BLaER1 treated with 17β-estradiol and CSF1 and Interleukin-3, amounts not matched to agents 10 nM and 100 nM (cell line): ENCODE measurements around the gene NAA16.

Experiments
- H3K27ac ChIP-seq, 11 experiments: shearing (Covaris generic); formaldehyde crosslinking; 2 replicates each; pipeline ENCODE4 v1.8.1; 2022
- H3K27me3 ChIP-seq, 11 experiments: shearing (Covaris generic); formaldehyde crosslinking; 2 replicates each; pipeline ENCODE4 v1.8.1; 2022
- H3K36me3 ChIP-seq, 11 experiments: shearing (Covaris generic); formaldehyde crosslinking; 2 replicates each; pipeline ENCODE4 v1.8.1; 2022
- H3K4me1 ChIP-seq, 10 experiments: shearing (Covaris generic); formaldehyde crosslinking; 2 replicates each; pipeline ENCODE4 v1.8.1; 2022
- H3K4me2 ChIP-seq, 11 experiments: shearing (Covaris generic); formaldehyde crosslinking; 2 replicates each; pipeline ENCODE4 v1.8.1; 2022
- H3K4me3 ChIP-seq, 10 experiments: shearing (Covaris generic); formaldehyde crosslinking; 2 replicates each; pipeline ENCODE4 v1.8.1; 2022
- H3K9ac ChIP-seq, 11 experiments: shearing (Covaris generic); formaldehyde crosslinking; 2 replicates each; pipeline ENCODE4 v1.8.1; 2022
- H3K9me3 ChIP-seq, 11 experiments: shearing (Covaris generic); formaldehyde crosslinking; replicated peaks in 1 of 11; 2 replicates each; pipeline ENCODE4 v1.8.1; 2022
- H4K20me1 ChIP-seq, 11 experiments: shearing (Covaris generic); formaldehyde crosslinking; 2 replicates each; pipeline ENCODE4 v1.8.1; 2022
- Cebpa-rat ChIP-seq, 11 experiments: shearing (Covaris generic); IDR thresholded peaks; 2 replicates each; pipeline ENCODE4 v1.8.1; 2022

Gene NAA16

GRCh38 chr13:41388143-41388881 lies 77.2 kb downstream of the NAA16 start:
- Histone ChIP-seq H3K9ac (peak overlapping the region in 9 of 11 experiments; percentile 0 to 69 (median 44); a peak in 11 of 22 replicates), H3K36me3 (no peaks in the 10 kb centered on the region), H3K27me3 (no peaks in the 10 kb centered on the region), H3K9me3 (peaks cover 6 to 11% (median 9%) of the 10 kb centered on the region in 11 experiments; a peak in 20 of 22 replicates), H3K4me3 (peak overlapping the region in 2 of 10 experiments; percentile 2 to 16; a peak in 1 of 20 replicates), H3K27ac (peak overlapping the region in 10 of 11 experiments; percentile 1 to 86 (median 68); a peak in 18 of 22 replicates), H3K4me2 (peak overlapping the region; percentile 40 to 86 (median 74); a peak in 21 of 22 replicates), H3K4me1 (peaks cover 40 to 70% (median 64%) of the 10 kb centered on the region in 10 experiments), H4K20me1 (no peaks in the 10 kb centered on the region)
- no peak for TF ChIP-seq Cebpa-rat (IDR thresholded peaks at IDR 0.05)

GRCh38 chr13:41389580-41389979 lies 78.5 kb downstream of the NAA16 start:
- Histone ChIP-seq H3K27me3 (no peaks in the 10 kb centered on the region), H3K9me3 (peaks cover 19 to 24% (median 21%) of the 10 kb centered on the region in 11 experiments), H3K4me2 (peak overlapping the region; percentile 40 to 86 (median 74)), H3K27ac (peak overlapping the region in 8 of 11 experiments; percentile 55 to 86 (median 74); a peak in 14 of 22 replicates), H3K4me1 (peaks cover 43 to 70% (median 60%) of the 10 kb centered on the region in 10 experiments), H3K4me3 (peak overlapping the region in 1 of 10 experiments; percentile 16; a peak in 1 of 20 replicates), H3K9ac (peak overlapping the region in 7 of 11 experiments; percentile 1 to 69 (median 47); a peak in 10 of 22 replicates), H3K36me3 (no peaks in the 10 kb centered on the region), H4K20me1 (no peaks in the 10 kb centered on the region)
- peak in 6 of 11 experiments; percentile 45 to 94 (median 84); a peak in 11 of 22 replicates for TF ChIP-seq Cebpa-rat (IDR thresholded peaks at IDR 0.05)

GRCh38 chr13:41394166-41394565 lies 83.1 kb downstream of the NAA16 start:
- peaks cover 30 to 48% (median 44%) of the 10 kb centered on the region in 11 experiments for H3K9me3 ChIP-seq
- peak overlapping the region in 1 of 10 experiments; percentile 25; a peak in 1 of 20 replicates for H3K4me3 ChIP-seq
- no peak overlapping the region for H3K9ac ChIP-seq
- H3K4me2 ChIP-seq: peak overlapping the region in 8 of 11 experiments; percentile 18 to 49 (median 34); a peak in 10 of 22 replicates
- no peaks in the 10 kb centered on the region for H4K20me1 ChIP-seq
- peaks cover 15 to 38% (median 33%) of the 10 kb centered on the region in 10 experiments for H3K4me1 ChIP-seq
- no peaks in the 10 kb centered on the region for H3K36me3 ChIP-seq
- no peaks in the 10 kb centered on the region for H3K27me3 ChIP-seq
- no peak for TF ChIP-seq Cebpa-rat (IDR thresholded peaks at IDR 0.05)
- 0 out of 22 replicates have a peak overlapping the region, but pooled peaks of 2 of the 11 experiments have one; percentile 5 to 17 for H3K27ac ChIP-seq

GRCh38 chr13:41398494-41399170 lies 87.6 kb downstream of the NAA16 start:
- no peak for TF ChIP-seq Cebpa-rat (IDR thresholded peaks at IDR 0.05)
- no peak overlapping the region for H3K9ac ChIP-seq

GRCh38 chr13:41401366-41401765 lies 90.3 kb downstream of the NAA16 start:
- no peak for TF ChIP-seq Cebpa-rat (IDR thresholded peaks at IDR 0.05)
- Histone ChIP-seq H3K9ac (no peak overlapping the region), H3K4me1 (0 out of 20 replicates have a peak, but pooled peaks cover 0 to 3% (median 0%) of the 10 kb centered on the region in 10 experiments), H4K20me1 (no peaks in the 10 kb centered on the region), H3K4me2 (no peak overlapping the region), H3K27me3 (no peaks in the 10 kb centered on the region), H3K27ac (no peak overlapping the region), H3K9me3 (peaks cover 0 to 20% (median 7%) of the 10 kb centered on the region in 11 experiments; a peak in 9 of 22 replicates), H3K4me3 (no peak overlapping the region), H3K36me3 (no peaks in the 10 kb centered on the region)

More at GRCh38 chr13:41398494-41399170, 87.6 kb downstream of the NAA16 start:
- no peaks in the 10 kb centered on the region for H3K36me3 ChIP-seq
- H3K4me3 ChIP-seq: no peak overlapping the region
- peaks cover 21 to 41% (median 31%) of the 10 kb centered on the region in 11 experiments for H3K9me3 ChIP-seq
- no peaks in the 10 kb centered on the region for H3K27me3 ChIP-seq
- no peak overlapping the region for H3K4me2 ChIP-seq
- no peaks in the 10 kb centered on the region for H4K20me1 ChIP-seq
- H3K27ac ChIP-seq: no peak overlapping the region
- H3K4me1 ChIP-seq: peaks cover 0 to 13% (median 9%) of the 10 kb centered on the region in 10 experiments; a peak in 14 of 20 replicates

GRCh38 chr13:41402691-41403511 lies 91.8 kb downstream of the NAA16 start:
- Histone ChIP-seq H3K4me3 (no peak overlapping the region), H4K20me1 (no peaks in the 10 kb centered on the region), H3K4me1 (0 out of 20 replicates have a peak, but pooled peaks cover 0 to 3% (median 0%) of the 10 kb centered on the region in 10 experiments), H3K9me3 (peaks cover 0 to 8% (median 0%) of the 10 kb centered on the region in 11 experiments; a peak in 3 of 22 replicates), H3K27me3 (no peaks in the 10 kb centered on the region), H3K36me3 (no peaks in the 10 kb centered on the region), H3K27ac (no peak overlapping the region), H3K4me2 (no peak overlapping the region), H3K9ac (no peak overlapping the region)
- TF ChIP-seq Cebpa-rat (IDR thresholded peaks at IDR 0.05): no peak

- H3K4me1 ChIP-seq: no peaks in the 10 kb centered on the region
- no peak overlapping the region for H3K9ac ChIP-seq
- H3K9me3 ChIP-seq: peaks cover 0 to 8% (median 0%) of the 10 kb centered on the region in 11 experiments; a peak in 3 of 22 replicates
- TF ChIP-seq Cebpa-rat (IDR thresholded peaks at IDR 0.05): no peak
- H4K20me1 ChIP-seq: no peaks in the 10 kb centered on the region
- H3K4me2 ChIP-seq: no peak overlapping the region
- no peak overlapping the region for H3K27ac ChIP-seq
- no peaks in the 10 kb centered on the region for H3K27me3 ChIP-seq
- H3K36me3 ChIP-seq: no peaks in the 10 kb centered on the region
- H3K4me3 ChIP-seq: no peak overlapping the region
Measured at GRCh38 chr13:41403983-41404382, 92.9 kb downstream of the NAA16 start.

- Histone ChIP-seq H4K20me1 (no peaks in the 10 kb centered on the region), H3K4me2 (no peak overlapping the region), H3K36me3 (no peaks in the 10 kb centered on the region), H3K27me3 (no peaks in the 10 kb centered on the region), H3K4me1 (no peaks in the 10 kb centered on the region), H3K9ac (no peak overlapping the region), H3K4me3 (no peak overlapping the region), H3K27ac (no peak overlapping the region), H3K9me3 (peaks cover 0 to 8% (median 0%) of the 10 kb centered on the region in 11 experiments; a peak in 3 of 22 replicates)
- TF ChIP-seq Cebpa-rat (IDR thresholded peaks at IDR 0.05): no peak
Measured at GRCh38 chr13:41405367-41405766, 94.3 kb downstream of the NAA16 start.
